Tibial artery (tissue), 4 donors: ENCODE data around the gene ITGB4.

ENCODE experiments used
- DNase-seq, 2 donors: peaks; one replicate each; pipeline ENCODE4 v3.0.0-alpha.2; 2019
- H3K27ac ChIP-seq, 2 donors: fragments of 200-600 bp; sonication (generic) in 1 of 2; 1 replicate in 1 of 2; 2 replicates in 1 of 2; pipeline ENCODE4 v1.5.1; 2018 to 2019; ENCODE audit warnings: mild to moderate bottlenecking in 1 of 2
- H3K27me3 ChIP-seq, 2 donors: fragments of 200-600 bp; sonication (generic) in 1 of 2; one replicate each; pipeline versions ENCODE4 v1.5.1 to v1.6.0; 2016 to 2019
- H3K36me3 ChIP-seq, 3 donors: fragments of 200-600 bp; sonication (generic) in 2 of 3; one replicate each; pipeline ENCODE4 v1.5.1; 2016 to 2019; ENCODE audit warnings: mild to moderate bottlenecking in 2 of 3
- H3K4me1 ChIP-seq, 4 donors: fragments of 200-600 bp; sonication (generic) in 2 of 4; 1 replicate in 3 of 4; 2 replicates in 1 of 4; pipeline ENCODE4 v1.5.1; 2016 to 2019
- H3K4me3 ChIP-seq, 2 donors: fragments of 200-600 bp; sonication (generic) in 1 of 2; 1 replicate in 1 of 2; 2 replicates in 1 of 2; pipeline ENCODE4 v1.5.1; 2018 to 2019; ENCODE audit warnings: mild to moderate bottlenecking in 2 of 2
- H3K9me3 ChIP-seq, 3 donors: fragments of 200-600 bp; sonication (generic) in 1 of 3; one replicate each; pipeline ENCODE4 v1.5.1; 2016 to 2019
- intact Hi-C: fragments of 100-400 bp; cut with DNase I; formaldehyde crosslinking; loops from one replicate; pipeline ENCODE4 v1.15.0; 2023; ENCODE audit warnings: low total_unique reads
- TF ChIP-seq, protein P1 (sequence below), 2 experiments: fragments of 200-600 bp in 1 of 2; fragments of 450-650 bp in 1 of 2; IDR thresholded peaks; one replicate each; pipeline ENCODE4 v1.5.1; 2017 to 2019; ENCODE audit warnings: antibody characterized with exemption in 2 of 2, mild to moderate bottlenecking in 1 of 2, moderate library complexity in 1 of 2

The ITGB4 gene

DNA sequence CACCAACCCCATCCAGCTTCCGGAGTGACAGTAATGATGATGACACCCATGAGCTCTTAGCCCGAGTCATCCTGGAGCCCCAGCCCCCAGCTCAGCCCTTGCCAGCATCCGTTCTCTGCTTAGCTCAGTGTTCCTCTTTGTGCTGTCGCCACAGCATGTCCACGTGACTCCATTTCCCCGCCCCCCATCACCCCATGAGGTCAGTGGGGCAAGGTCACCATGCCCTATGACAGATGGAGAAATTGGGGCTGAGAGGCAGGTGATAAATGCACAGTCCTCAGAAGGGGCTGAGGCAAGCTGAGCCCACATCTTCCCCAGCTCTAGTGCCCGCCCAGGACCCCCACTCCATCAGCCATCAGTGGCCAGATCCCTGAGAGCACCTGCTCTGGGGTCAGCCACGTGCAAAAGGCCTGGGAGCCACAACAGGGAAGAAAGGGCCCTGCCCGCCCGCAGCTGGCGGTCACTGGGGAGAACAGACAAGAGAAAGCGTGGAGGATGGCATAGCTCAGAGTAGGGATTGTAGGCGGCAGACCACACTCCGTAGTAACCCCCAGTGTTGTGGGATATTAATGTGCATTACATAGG lies 17.1 kb downstream of the ITGB4 start:
- H3K27ac ChIP-seq, result no peak overlapping the region
- TF ChIP-seq, protein P1, sequence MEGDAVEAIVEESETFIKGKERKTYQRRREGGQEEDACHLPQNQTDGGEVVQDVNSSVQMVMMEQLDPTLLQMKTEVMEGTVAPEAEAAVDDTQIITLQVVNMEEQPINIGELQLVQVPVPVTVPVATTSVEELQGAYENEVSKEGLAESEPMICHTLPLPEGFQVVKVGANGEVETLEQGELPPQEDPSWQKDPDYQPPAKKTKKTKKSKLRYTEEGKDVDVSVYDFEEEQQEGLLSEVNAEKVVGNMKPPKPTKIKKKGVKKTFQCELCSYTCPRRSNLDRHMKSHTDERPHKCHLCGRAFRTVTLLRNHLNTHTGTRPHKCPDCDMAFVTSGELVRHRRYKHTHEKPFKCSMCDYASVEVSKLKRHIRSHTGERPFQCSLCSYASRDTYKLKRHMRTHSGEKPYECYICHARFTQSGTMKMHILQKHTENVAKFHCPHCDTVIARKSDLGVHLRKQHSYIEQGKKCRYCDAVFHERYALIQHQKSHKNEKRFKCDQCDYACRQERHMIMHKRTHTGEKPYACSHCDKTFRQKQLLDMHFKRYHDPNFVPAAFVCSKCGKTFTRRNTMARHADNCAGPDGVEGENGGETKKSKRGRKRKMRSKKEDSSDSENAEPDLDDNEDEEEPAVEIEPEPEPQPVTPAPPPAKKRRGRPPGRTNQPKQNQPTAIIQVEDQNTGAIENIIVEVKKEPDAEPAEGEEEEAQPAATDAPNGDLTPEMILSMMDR (IDR thresholded peaks at IDR 0.05), result no peak
- peak in 1 of 2 donors; percentile 57 for DNase-seq
- intact Hi-C loops, result no loop called here
- no peaks in the 10 kb centered on the region for H3K4me1 ChIP-seq
- no peak overlapping the region for H3K4me3 ChIP-seq
- H3K9me3 ChIP-seq, result no peaks in the 10 kb centered on the region
- peaks cover 0 to 19% of the 10 kb centered on the region in 2 donors for H3K27me3 ChIP-seq
- peaks cover 0 to 88% (median 0%) of the 10 kb centered on the region in 3 donors for H3K36me3 ChIP-seq

- TF ChIP-seq, protein P1 (IDR thresholded peaks at IDR 0.05), result no peak
- Histone ChIP-seq H3K4me1 (no peaks in the 10 kb centered on the region), H3K27ac (no peak overlapping the region), H3K4me3 (no peak overlapping the region), H3K9me3 (no peaks in the 10 kb centered on the region), H3K36me3 (peaks cover 0 to 90% (median 0%) of the 10 kb centered on the region in 3 donors), H3K27me3 (peaks cover 0 to 19% of the 10 kb centered on the region in 2 donors)
- intact Hi-C loops, result no loop called here
- no peak for DNase-seq
These were observed 17.9 kb downstream of the ITGB4 start for GRCh38 chr17:75739174-75739573.

DNA sequence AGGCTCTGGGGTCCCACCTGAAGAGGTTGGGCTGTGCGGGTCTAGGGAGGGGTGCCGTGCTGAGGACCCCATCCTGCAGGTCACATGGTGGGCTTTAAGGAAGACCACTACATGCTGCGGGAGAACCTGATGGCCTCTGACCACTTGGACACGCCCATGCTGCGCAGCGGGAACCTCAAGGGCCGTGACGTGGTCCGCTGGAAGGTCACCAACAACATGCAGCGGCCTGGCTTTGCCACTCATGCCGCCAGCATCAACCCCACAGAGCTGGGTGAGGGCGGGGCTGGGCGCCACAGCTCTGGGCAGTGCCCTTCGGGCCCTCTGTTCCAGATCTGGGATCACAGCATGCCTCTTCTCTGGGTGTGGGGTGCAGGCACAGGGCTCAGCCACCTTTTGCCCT lies 18.5 kb downstream of the ITGB4 start:
- Histone ChIP-seq H3K27me3 (peaks cover 0 to 19% of the 10 kb centered on the region in 2 donors), H3K36me3 (peaks cover 0 to 90% (median 0%) of the 10 kb centered on the region in 3 donors), H3K27ac (no peak overlapping the region), H3K4me1 (no peaks in the 10 kb centered on the region), H3K9me3 (no peaks in the 10 kb centered on the region), H3K4me3 (no peak overlapping the region)
- intact Hi-C loops, result loop anchor here (5.0 kb wide), 1 partner anchor 58 kb away; no protein-coding TSS in a partner anchor
- peak in 1 of 2 donors; percentile 58 for DNase-seq
- TF ChIP-seq, protein P1 (IDR thresholded peaks at IDR 0.05), result no peak

DNA sequence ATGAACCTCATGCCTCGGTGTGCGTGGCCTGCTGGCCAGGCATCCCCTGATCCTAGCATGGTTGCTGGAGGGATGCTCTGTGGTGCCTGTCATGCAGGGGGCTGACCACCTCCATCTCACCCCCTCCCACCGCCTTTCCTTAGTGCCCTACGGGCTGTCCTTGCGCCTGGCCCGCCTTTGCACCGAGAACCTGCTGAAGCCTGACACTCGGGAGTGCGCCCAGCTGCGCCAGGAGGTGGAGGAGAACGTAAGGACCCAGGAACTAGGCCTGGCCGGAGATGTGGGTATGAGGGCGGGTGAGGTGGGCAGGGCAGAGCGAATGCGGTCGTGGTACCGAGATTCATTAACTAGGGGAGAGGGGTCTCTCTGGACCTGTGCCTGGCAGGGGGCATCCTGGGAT lies 19.0 kb downstream of the ITGB4 start:
- TF ChIP-seq, protein P1 (IDR thresholded peaks at IDR 0.05), result no peak
- Histone ChIP-seq H3K36me3 (peaks cover 0 to 90% (median 0%) of the 10 kb centered on the region in 3 donors), H3K27me3 (peaks cover 0 to 19% of the 10 kb centered on the region in 2 donors), H3K9me3 (no peaks in the 10 kb centered on the region), H3K4me3 (no peak overlapping the region), H3K4me1 (no peaks in the 10 kb centered on the region), H3K27ac (no peak overlapping the region)
- peak in 1 of 2 donors; percentile 64 for DNase-seq
- intact Hi-C loops, result loop anchor here (5.0 kb wide), 1 partner anchor 58 kb away; no protein-coding TSS in a partner anchor

DNA sequence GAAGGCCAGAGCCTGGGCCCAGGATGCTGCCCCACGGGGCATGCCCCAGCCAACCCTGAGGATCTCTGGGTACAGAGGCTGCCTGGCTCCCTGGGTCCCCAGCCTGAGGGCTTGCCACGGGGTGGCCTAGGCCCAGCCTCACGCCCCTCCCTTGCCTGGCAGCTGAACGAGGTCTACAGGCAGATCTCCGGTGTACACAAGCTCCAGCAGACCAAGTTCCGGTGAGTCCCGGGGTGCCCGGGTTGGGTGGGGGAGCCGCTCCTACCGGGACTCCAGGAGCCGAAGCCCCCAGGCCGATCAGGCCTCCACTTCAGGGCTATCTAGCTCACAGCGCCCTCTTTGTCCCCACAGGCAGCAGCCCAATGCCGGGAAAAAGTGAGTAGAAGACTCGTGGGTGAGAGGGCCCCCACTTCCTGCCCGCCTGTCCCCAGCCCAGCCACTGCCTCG lies 19.4 kb downstream of the ITGB4 start:
- H3K4me1 ChIP-seq, result no peaks in the 10 kb centered on the region
- peaks cover 0 to 19% of the 10 kb centered on the region in 2 donors for H3K27me3 ChIP-seq
- TF ChIP-seq, protein P1 (IDR thresholded peaks at IDR 0.05), result no peak
- H3K4me3 ChIP-seq, result no peak overlapping the region
- intact Hi-C loops, result loop anchor here (5.0 kb wide), 1 partner anchor 58 kb away; no protein-coding TSS in a partner anchor
- peak in 1 of 2 donors; percentile 57 for DNase-seq
- no peak overlapping the region for H3K27ac ChIP-seq
- no peaks in the 10 kb centered on the region for H3K9me3 ChIP-seq
- H3K36me3 ChIP-seq, result peaks cover 0 to 91% (median 0%) of the 10 kb centered on the region in 3 donors
